ENCODE measurements around the gene RAD9A. TPM values are rescaled to one million over a fixed set of nuclear protein-coding genes. Genes with fewer than 3 reads are reported as not detected.

Gene RAD9A
- total RNA-seq (10 to 100 TPM; 21.5 to 40.5 TPM), total RNA-seq (27.1 to 31.1 reads per million in 2 donors)

- Mint-ChIP-seq H3K27me3 (no peaks in the 10 kb centered on the region), H3K4me3 (peak within 1 kb of the TSS; percentile 88), H3K4me1 (peaks cover 31% of the 10 kb centered on the region), H3K27ac (peak within 1 kb of the TSS; percentile 78), H3K36me3 (ENCODE audit: low read depth) (peaks cover 3% of the 10 kb centered on the region)
- ATAC-seq (peak; percentile 85), DNase-seq (peak; percentile 84 to 95 (median 90))
- H3K9me3 ChIP-seq (ENCODE audit: control insufficient read depth, low read length, poor library complexity, severe bottlenecking) = no peaks in the 10 kb centered on the region
Observed at GRCh38 chr11:67391304-67392182, at the start of gene RAD9A. RAD9A (plus strand) TSS chr11:67391986; CDS start chr11:67392045, 59 bp downstream.

- H3K9me3 ChIP-seq (ENCODE audit: control insufficient read depth, low read length, poor library complexity, severe bottlenecking) = no peaks in the 10 kb centered on the region
- peaks cover 29% of the 10 kb centered on the region for H3K4me1 Mint-ChIP-seq
- no peak for DNase-seq
- peak; percentile 50 for ATAC-seq
- no peaks in the 10 kb centered on the region for H3K27me3 Mint-ChIP-seq
- peak overlapping the region; percentile 65 for H3K27ac Mint-ChIP-seq
- no peaks in the 10 kb centered on the region for H3K36me3 Mint-ChIP-seq (ENCODE audit: low read depth)
- H3K4me3 Mint-ChIP-seq = peak overlapping the region; percentile 31
Observed at GRCh38 chr11:67344264-67344663, 47.5 kb upstream of the RAD9A start.

- Mint-ChIP-seq H3K36me3 (ENCODE audit: low read depth) (no peaks in the 10 kb centered on the region), H3K27me3 (no peaks in the 10 kb centered on the region), H3K4me1 (peaks cover 38% of the 10 kb centered on the region), H3K4me3 (no peak overlapping the region), H3K27ac (peak overlapping the region; percentile 65)
- ATAC-seq (peak; percentile 62), DNase-seq (no peak)
- no peaks in the 10 kb centered on the region for H3K9me3 ChIP-seq (ENCODE audit: control insufficient read depth, low read length, poor library complexity, severe bottlenecking)
Observed at GRCh38 chr11:67345247-67345919, 46.4 kb upstream of the RAD9A start.

GRCh38 chr11:67345920-67346819 lies 45.6 kb upstream of the RAD9A start:
- ATAC-seq (peak; percentile 77), DNase-seq (no peak)
- no peaks in the 10 kb centered on the region for H3K27me3 Mint-ChIP-seq
- no peak overlapping the region for H3K4me3 Mint-ChIP-seq
- no peaks in the 10 kb centered on the region for H3K36me3 Mint-ChIP-seq (ENCODE audit: low read depth)
- H3K9me3 ChIP-seq (ENCODE audit: control insufficient read depth, low read length, poor library complexity, severe bottlenecking) = no peaks in the 10 kb centered on the region
- H3K27ac Mint-ChIP-seq = peak overlapping the region; percentile 51
- H3K4me1 Mint-ChIP-seq = peaks cover 40% of the 10 kb centered on the region

- H3K4me3 Mint-ChIP-seq = no peak overlapping the region
- no peaks in the 10 kb centered on the region for H3K9me3 ChIP-seq (ENCODE audit: control insufficient read depth, low read length, poor library complexity, severe bottlenecking)
- peaks cover 52% of the 10 kb centered on the region for H3K4me1 Mint-ChIP-seq
- no peaks in the 10 kb centered on the region for H3K27me3 Mint-ChIP-seq
- no peak for ATAC-seq
- peak overlapping the region; percentile 47 for H3K27ac Mint-ChIP-seq
- DNase-seq = no peak
- no peaks in the 10 kb centered on the region for H3K36me3 Mint-ChIP-seq (ENCODE audit: low read depth)
Observed at GRCh38 chr11:67347964-67348749, 43.6 kb upstream of the RAD9A start.

- H3K27me3 Mint-ChIP-seq = no peaks in the 10 kb centered on the region
- H3K27ac Mint-ChIP-seq = peak overlapping the region; percentile 47
- ATAC-seq (no peak), DNase-seq (no peak)
- H3K4me3 Mint-ChIP-seq = no peak overlapping the region
- H3K4me1 Mint-ChIP-seq = peaks cover 57% of the 10 kb centered on the region
- no peaks in the 10 kb centered on the region for H3K36me3 Mint-ChIP-seq (ENCODE audit: low read depth)
- H3K9me3 ChIP-seq (ENCODE audit: control insufficient read depth, low read length, poor library complexity, severe bottlenecking) = no peaks in the 10 kb centered on the region
Observed at GRCh38 chr11:67349036-67349435, 42.8 kb upstream of the RAD9A start.

GRCh38 chr11:67349457-67349856 lies 42.3 kb upstream of the RAD9A start:
- Mint-ChIP-seq H3K4me3 (no peak overlapping the region), H3K4me1 (peaks cover 57% of the 10 kb centered on the region), H3K36me3 (ENCODE audit: low read depth) (no peaks in the 10 kb centered on the region), H3K27me3 (no peaks in the 10 kb centered on the region), H3K27ac (no peak overlapping the region)
- ATAC-seq (no peak), DNase-seq (no peak)
- H3K9me3 ChIP-seq (ENCODE audit: control insufficient read depth, low read length, poor library complexity, severe bottlenecking) = no peaks in the 10 kb centered on the region

GRCh38 chr11:67349928-67350465 lies 41.8 kb upstream of the RAD9A start:
- H3K4me1 Mint-ChIP-seq = peaks cover 58% of the 10 kb centered on the region
- no peak overlapping the region for H3K4me3 Mint-ChIP-seq
- H3K27ac Mint-ChIP-seq = peak overlapping the region; percentile 81
- DNase-seq = no peak
- no peaks in the 10 kb centered on the region for H3K9me3 ChIP-seq (ENCODE audit: control insufficient read depth, low read length, poor library complexity, severe bottlenecking)
- H3K27me3 Mint-ChIP-seq = no peaks in the 10 kb centered on the region
- ATAC-seq = no peak
- no peaks in the 10 kb centered on the region for H3K36me3 Mint-ChIP-seq (ENCODE audit: low read depth)

- DNase-seq = peak; percentile 51 to 64 (median 61)
- H3K9me3 ChIP-seq (ENCODE audit: control insufficient read depth, low read length, poor library complexity, severe bottlenecking) = no peaks in the 10 kb centered on the region
- ATAC-seq = no peak
- H3K27me3 Mint-ChIP-seq = no peaks in the 10 kb centered on the region
- H3K4me3 Mint-ChIP-seq = peak overlapping the region; percentile 66
- H3K4me1 Mint-ChIP-seq = peaks cover 47% of the 10 kb centered on the region
- H3K36me3 Mint-ChIP-seq (ENCODE audit: low read depth) = no peaks in the 10 kb centered on the region
- peak overlapping the region; percentile 81 for H3K27ac Mint-ChIP-seq
Observed at GRCh38 chr11:67351275-67352005, 40.3 kb upstream of the RAD9A start.

- no peaks in the 10 kb centered on the region for H3K27me3 Mint-ChIP-seq
- H3K27ac Mint-ChIP-seq = peak overlapping the region; percentile 97
- no peaks in the 10 kb centered on the region for H3K36me3 Mint-ChIP-seq (ENCODE audit: low read depth)
- no peaks in the 10 kb centered on the region for H3K9me3 ChIP-seq (ENCODE audit: control insufficient read depth, low read length, poor library complexity, severe bottlenecking)
- H3K4me3 Mint-ChIP-seq = peak overlapping the region; percentile 98
- peak in 2 of 3 donors; percentile 45 for DNase-seq
- H3K4me1 Mint-ChIP-seq = peaks cover 51% of the 10 kb centered on the region
- ATAC-seq = peak; percentile 63
Observed at GRCh38 chr11:67352546-67353316, 39.1 kb upstream of the RAD9A start.
